Hindlimb muscle (tissue), 1 donor: ENCODE measurements around the gene MTUS2. TPM values are rescaled to one million over a fixed set of nuclear protein-coding genes. Genes with fewer than 3 reads are reported as not detected.
A peak's percentile ranks its signal among the peaks of the same experiment; 100 is the strongest.

Source experiments
- DNase-seq: peaks from one replicate; pipeline ENCODE4 v3.0.0-alpha.2; 2013
- polyA plus RNA-seq: library from polyadenylated mRNA; unstranded; fragments of 120-200 nt; gene quantifications from one replicate; pipeline ENCODE4 v1.2.1, GENCODE V29; 2013; ENCODE audit not compliant: insufficient read length

The MTUS2 gene
- polyA plus RNA-seq, 1 donor = 24.3 TPM

DNA sequence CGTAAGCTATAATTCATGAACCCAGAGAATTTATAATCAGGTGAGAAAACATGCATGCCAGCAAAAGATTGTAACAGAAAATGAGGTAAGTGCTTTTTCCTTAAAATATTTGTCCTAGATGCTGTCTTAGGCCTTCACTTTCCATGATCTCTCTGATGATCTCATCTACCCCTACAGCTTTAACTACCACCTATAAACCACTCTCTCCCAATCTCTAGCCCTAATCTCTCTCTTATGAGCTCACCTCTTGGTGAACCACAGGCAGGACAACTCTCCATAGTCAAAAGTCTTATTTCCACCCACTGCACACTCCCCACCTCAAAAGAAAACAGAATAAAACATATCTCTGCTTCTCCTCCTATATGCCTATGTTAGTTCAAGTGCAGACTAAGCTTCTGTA lies 638.3 kb downstream of the MTUS2 start:
- no peak for DNase-seq

GRCh38 chr13:29459813-29460355 lies 639.7 kb downstream of the MTUS2 start:
- no peak for DNase-seq

DNA sequence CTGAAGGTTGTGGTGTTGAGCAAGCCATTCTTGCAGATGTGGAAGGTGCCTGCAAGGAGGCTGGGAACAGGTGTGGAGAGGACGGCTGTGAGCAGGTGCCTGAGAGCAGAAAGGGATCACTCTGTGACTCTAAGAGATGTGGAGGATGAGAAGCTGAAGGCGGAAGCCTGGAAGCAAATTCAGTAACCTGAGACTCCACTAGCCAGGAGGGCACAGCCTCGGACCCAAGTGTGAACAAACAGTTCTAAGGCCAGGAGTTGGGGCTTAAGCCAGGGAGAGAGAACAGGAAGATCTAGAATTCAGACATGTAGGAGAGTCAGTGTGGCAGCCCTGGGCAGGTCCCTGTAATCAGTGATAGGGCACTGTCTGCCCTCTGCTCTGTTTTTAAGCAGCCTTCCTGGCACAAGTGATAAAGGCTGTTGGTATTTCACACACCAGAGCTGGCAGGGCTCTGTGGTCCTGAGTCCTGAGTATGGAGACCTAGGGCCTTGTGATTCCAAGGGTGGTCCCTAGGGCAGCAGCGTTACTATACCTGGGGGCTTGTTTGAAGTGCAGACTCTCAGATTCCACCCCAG lies 644.1 kb downstream of the MTUS2 start:
- no peak for DNase-seq

GRCh38 chr13:29465741-29466293 lies 645.7 kb downstream of the MTUS2 start:
- DNase-seq = peak; percentile 36

DNA sequence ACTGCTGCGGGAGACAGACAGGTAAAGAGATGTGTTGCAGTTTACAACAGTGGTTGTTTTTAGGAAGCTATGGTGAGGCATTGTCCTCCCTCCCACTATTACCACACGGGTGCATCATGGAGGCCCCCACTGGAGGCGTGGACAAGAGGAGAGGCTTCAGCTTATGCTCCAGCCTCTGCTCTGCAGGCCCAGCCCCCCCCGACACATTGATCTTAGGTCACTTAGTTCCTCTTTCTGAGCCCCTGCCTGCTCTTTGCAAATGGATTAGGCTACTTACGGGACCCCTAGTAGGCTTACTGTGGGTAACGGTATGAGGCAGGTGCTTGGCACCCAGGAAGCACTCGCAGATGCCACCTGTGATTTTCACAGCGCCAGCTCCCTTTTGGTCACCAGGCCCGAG lies 651.4 kb downstream of the MTUS2 start:
- DNase-seq = no peak

DNA sequence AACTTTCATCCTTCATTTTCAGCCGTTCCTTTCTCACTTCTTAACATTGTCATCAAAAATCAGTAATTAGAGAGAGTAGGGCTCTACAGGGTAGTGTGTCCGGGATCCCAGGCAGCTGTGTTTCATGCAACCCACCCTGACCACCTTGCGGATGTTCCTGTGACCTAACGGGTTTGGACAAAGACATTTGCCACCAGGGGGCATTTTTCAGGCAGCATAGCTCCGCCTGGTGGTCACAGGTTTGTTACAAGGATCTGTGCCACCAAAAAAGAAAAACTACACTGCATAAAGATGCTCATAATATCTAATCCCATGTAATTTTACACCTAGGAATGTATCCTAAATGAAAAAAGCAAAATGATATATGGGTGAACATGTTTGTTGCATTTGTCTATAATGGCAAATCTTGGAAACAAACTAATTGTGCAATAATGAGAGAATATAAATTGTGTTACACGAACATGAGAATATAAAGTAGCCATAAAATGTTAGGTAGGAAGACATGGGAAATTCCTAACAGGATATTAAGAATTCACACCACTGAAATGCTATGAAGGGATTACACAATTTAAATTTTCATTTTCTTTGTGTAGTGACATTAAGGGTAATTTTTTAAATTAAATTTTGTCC lies 652.3 kb downstream of the MTUS2 start:
- no peak for DNase-seq

GRCh38 chr13:29473166-29473565 lies 653.0 kb downstream of the MTUS2 start:
- peak; percentile 37 for DNase-seq

- no peak for DNase-seq
These were observed 654.9 kb downstream of the MTUS2 start for GRCh38 chr13:29474991-29475390.

GRCh38 chr13:29476046-29476445 lies 655.9 kb downstream of the MTUS2 start:
- DNase-seq = no peak

DNA sequence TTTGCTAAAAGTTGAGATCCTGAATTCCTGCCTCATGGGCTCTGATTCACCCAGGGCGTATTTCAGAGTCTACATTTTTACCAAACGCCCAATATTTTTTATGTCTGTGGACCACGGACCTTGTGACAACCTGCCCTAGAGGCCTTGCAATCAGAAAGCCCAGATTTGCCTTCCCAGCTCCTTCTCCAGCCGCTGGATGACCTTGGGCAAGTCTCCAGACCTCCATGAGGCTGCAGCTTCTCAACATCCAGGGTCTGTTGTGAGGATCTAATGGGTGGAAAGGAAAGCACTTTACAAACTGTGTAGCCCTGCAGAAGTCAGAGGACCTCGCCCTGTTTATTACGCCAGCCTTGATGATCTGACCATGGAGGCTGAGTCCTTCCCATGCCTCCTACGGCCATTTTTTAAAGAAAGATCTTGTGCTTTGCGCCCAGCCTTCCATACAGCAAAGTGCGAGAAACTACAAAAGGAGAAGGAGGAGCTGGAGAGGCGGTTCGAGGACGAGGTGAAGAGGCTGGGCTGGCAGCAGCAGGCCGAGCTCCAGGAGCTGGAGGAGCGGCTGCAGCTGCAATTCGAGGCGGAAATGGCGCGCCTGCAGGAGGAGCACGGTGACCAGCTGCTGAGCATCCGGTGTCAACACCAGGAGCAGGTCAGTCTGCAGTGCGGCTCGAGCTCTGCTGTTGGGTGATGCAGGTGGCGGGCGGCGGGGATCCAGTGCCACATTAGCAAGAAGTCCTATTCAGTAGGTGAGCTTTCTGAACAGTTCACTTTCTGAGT lies 659.8 kb downstream of the MTUS2 start:
- no peak for DNase-seq

DNA sequence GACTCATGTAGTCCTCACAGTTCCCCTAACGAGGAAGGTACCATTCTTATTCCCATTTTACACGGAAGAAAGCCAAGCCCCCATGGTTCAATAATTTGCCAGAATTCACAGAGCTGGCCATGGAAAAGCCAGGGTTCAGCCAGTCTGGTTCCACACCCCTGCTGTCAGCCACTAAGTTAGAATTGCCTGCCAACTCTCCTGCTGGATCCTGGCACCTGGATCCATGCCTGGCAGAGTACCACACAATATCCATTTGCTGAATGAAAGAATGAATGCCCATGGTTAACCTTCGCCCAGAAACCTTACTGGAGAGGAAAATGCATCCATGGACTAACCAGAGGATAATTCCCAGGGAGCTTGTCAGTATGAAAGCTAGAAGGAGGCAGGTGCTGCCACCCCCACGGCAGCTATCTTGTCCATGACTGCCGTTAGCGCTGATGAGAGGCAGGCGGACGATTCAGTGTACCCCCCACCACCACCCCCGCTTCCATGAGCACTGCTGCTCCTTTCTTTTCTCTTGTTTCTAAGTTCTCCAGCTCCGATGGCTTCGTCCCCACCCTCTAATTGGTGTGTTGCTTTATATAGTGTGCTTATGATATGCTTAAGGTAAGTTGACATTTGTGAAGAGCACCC lies 660.9 kb downstream of the MTUS2 start:
- no peak for DNase-seq

DNA sequence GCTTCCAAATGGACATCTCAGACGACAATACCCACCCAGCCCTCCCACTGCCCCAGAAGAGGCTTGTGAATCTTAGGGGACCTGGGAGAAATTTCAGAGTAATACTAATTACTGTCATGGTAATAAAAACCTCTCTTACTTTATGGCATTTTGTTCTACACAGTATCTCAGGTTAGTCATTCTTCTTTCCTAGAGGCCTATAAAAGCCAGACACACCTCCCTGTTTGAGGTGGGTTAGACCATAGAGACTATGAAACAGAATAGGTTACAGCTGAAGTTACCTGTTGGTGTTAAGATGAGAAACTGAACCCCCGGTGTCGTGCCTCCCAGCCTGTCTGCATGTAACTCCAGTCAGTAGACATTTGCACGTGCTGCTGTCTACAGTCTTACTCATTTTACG lies 661.5 kb downstream of the MTUS2 start:
- no peak for DNase-seq

- DNase-seq = no peak
These were observed 662.4 kb downstream of the MTUS2 start for GRCh38 chr13:29482504-29482903.

- no peak for DNase-seq
These were observed 663.1 kb downstream of the MTUS2 start for GRCh38 chr13:29483211-29483610.

DNA sequence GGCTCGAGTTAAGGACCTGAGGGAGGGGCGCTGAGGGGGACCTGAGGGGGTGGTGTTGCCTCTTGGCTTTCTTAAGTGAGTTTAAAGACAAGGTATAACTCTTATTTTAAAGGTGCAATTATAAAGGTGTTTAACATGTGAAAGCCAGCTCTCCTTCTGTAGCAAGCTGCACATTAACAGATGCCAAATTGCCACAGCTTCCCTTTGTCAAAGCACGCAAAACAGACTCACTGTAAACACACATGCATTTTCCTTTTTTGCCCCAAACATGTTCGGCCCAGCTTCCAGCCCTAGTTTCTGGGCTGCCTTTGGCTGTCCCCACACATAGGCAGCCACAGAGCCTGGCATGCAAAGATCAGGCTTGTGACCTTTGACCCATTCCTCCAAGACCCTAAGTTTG lies 663.5 kb downstream of the MTUS2 start:
- no peak for DNase-seq

DNA sequence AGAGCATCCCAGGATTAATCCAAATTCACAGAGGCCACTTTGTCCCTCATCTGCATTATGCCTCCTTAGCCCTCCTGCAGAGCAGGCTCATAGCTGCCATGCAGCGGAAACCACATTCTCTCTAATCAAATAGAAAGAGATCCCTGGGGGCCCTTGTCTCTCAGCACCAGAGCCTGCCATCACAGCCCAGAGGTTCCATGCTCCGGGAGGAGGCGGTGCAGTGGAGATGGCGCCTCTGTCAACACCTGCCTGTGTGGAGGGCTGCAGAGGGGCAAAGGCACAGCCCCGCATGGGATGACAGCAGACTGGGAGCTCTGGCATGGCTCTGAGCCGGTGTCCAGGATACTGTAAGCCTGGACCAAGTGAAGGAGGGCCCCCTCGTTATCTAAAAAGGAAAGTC lies 664.1 kb downstream of the MTUS2 start:
- no peak for DNase-seq

DNA sequence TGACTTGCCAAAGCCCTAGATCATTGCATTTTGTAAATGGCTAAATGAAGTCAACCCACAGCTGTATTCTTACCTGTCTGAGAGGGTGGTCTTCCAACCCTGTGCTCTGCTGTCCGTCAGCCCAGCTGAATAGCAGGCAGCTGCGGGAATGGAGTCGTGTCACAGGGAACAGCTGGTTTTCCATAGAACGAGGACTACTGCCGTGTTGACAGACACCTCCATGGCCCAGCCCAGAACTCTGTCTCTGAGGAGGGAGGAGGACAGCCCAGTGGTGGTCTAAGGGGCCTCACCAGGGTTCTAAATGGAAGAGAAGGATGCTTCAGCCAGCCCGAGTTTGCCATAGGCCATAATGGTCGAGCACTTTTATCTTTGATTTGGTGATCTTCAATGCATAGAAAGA lies 664.7 kb downstream of the MTUS2 start:
- DNase-seq = no peak

DNA sequence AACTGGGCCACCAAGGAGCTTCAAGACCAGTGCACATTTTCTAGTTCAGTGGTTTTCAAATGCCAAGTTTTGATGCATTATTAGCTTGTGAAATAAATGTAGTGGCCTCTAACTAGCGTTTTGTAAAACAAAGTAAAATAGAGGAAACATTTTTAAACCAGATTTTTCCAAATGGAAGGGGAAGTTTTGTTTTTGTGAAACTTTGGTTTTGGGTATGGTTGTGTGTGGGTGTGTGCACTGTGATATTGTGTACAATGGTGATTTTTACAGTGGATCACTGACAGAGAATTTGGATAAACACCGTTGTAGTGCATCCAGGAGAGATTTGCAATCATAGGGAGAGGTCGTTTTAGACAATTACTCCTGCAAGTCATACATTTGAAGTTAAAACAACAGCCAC lies 666.4 kb downstream of the MTUS2 start:
- DNase-seq = no peak

GRCh38 chr13:29487466-29488454 lies 667.6 kb downstream of the MTUS2 start:
- DNase-seq = no peak

GRCh38 chr13:29489650-29490560 lies 669.8 kb downstream of the MTUS2 start:
- no peak for DNase-seq

GRCh38 chr13:29490561-29490885 lies 670.4 kb downstream of the MTUS2 start:
- DNase-seq = no peak
